Right lung (tissue), 5 donors: Measurements from ENCODE around the gene LTBP2. TPM values are rescaled to one million over a fixed set of nuclear protein-coding genes. Genes with fewer than 3 reads are reported as not detected.

Experiments used
- DNase-seq, 2 donors: peaks; one replicate each; pipeline ENCODE4 v3.0.0-alpha.2; 2013
- polyA plus RNA-seq, 5 donors: library from polyadenylated mRNA; unstranded; fragments of 120-200 nt; gene quantifications; one replicate each; pipeline versions ENCODE4 v1.2.1 to v1.2.3, GENCODE V29; 2013; ENCODE audit warnings: inconsistent platforms in 1 of 5, low replicate concordance in 1 of 5; ENCODE audit not compliant: insufficient read length in 5 of 5, insufficient read depth in 1 of 5

LTBP2 gene
- polyA plus RNA-seq, 5 donors, result 10.6 to 30.9 (median 16.7) TPM

- no peak for DNase-seq
Observed at GRCh38 chr14:74574090-74574433, 38.0 kb downstream of the LTBP2 start.

- DNase-seq, result no peak
Observed at GRCh38 chr14:74573421-74574089, 38.5 kb downstream of the LTBP2 start.

- no peak for DNase-seq
Observed at GRCh38 chr14:74572726-74573301, 39.2 kb downstream of the LTBP2 start.

- DNase-seq, result no peak
Observed at GRCh38 chr14:74571901-74572725, 39.9 kb downstream of the LTBP2 start.

- no peak for DNase-seq
Observed at GRCh38 chr14:74571441-74571841, 40.6 kb downstream of the LTBP2 start.

GRCh38 chr14:74570696-74571095, 41.3 kb downstream of the LTBP2 start:
- no peak for DNase-seq

GRCh38 chr14:74569806-74570591, 42.0 kb downstream of the LTBP2 start:
- no peak for DNase-seq

GRCh38 chr14:74569387-74569786, 42.6 kb downstream of the LTBP2 start:
- DNase-seq, result no peak

GRCh38 chr14:74568911-74569310, 43.1 kb downstream of the LTBP2 start:
- DNase-seq, result no peak

GRCh38 chr14:74568380-74568649, 43.7 kb downstream of the LTBP2 start:
- DNase-seq, result no peak

- no peak for DNase-seq
Observed at GRCh38 chr14:74567646-74568379, 44.2 kb downstream of the LTBP2 start.

GRCh38 chr14:74567219-74567618, 44.8 kb downstream of the LTBP2 start:
- DNase-seq, result no peak

- no peak for DNase-seq
Observed at GRCh38 chr14:74566174-74567141, 45.6 kb downstream of the LTBP2 start.

GRCh38 chr14:74563586-74564159, 48.4 kb downstream of the LTBP2 start:
- DNase-seq, result no peak

- no peak for DNase-seq
Observed at GRCh38 chr14:74563233-74563585, 48.8 kb downstream of the LTBP2 start.

- DNase-seq, result no peak
Observed at GRCh38 chr14:74562515-74563232, 49.4 kb downstream of the LTBP2 start.

GRCh38 chr14:74558655-74559054, 53.4 kb downstream of the LTBP2 start:
- DNase-seq, result no peak

- no peak for DNase-seq
Observed at GRCh38 chr14:74557691-74558090, 54.3 kb downstream of the LTBP2 start.

GRCh38 chr14:74555476-74556050, 56.5 kb downstream of the LTBP2 start:
- no peak for DNase-seq
